Body of pancreas (tissue), 4 donors: Measurements from ENCODE around the gene B3GAT1. TPM values are rescaled to one million over a fixed set of nuclear protein-coding genes. Genes with fewer than 3 reads are reported as not detected.

Source experiments
- ATAC-seq: fragments of 150-250 bp; one replicate; pipeline ENCODE4 v1.9.1; 2016
- DNase-seq, 4 donors: peaks; one replicate each; pipeline ENCODE4 v3.0.0-alpha.2; 2019
- H3K27ac ChIP-seq, 4 donors: fragments of 200-600 bp; sonication (generic); 1 replicate in 3 of 4; 2 replicates in 1 of 4; pipeline versions ENCODE4 v1.5.1 to v1.6.1; 2016 to 2019; ENCODE audit warnings: mild to moderate bottlenecking in 1 of 4, mixed read lengths in 1 of 4, moderate library complexity in 1 of 4
- H3K27me3 ChIP-seq, 2 donors: fragments of 200-600 bp; sonication (generic); one replicate each; pipeline ENCODE4 v1.6.0; 2016; ENCODE audit warnings: mild to moderate bottlenecking in 1 of 2
- H3K36me3 ChIP-seq, 2 donors: fragments of 200-600 bp; sonication (generic); replicated peaks in 1 of 2; 2 replicates each; pipeline ENCODE4 v1.5.1; 2016; ENCODE audit warnings: low read depth in 2 of 2; ENCODE audit not compliant: insufficient read depth in 1 of 2
- H3K4me1 ChIP-seq: fragments of 200-600 bp; sonication (generic); one replicate; pipeline ENCODE4 v1.6.0; 2016
- H3K4me3 ChIP-seq, 2 donors: fragments of 200-600 bp; sonication (generic); 1 replicate in 1 of 2; 2 replicates in 1 of 2; pipeline ENCODE4 v1.5.1; 2016 to 2019
- H3K9me3 ChIP-seq, 3 donors: fragments of 200-600 bp; sonication (generic); 1 replicate in 2 of 3; 2 replicates in 1 of 3; pipeline ENCODE4 v1.5.1; 2016
- CTCF ChIP-seq, 7 experiments: fragments of 450-650 bp in 4 of 7; fragments of 200-600 bp in 3 of 7; sonication (generic) in 3 of 7; IDR thresholded peaks; one replicate each; pipeline ENCODE4 v1.5.1; 2016 to 2019; ENCODE audit warnings: antibody characterized with exemption in 7 of 7
- POLR2A ChIP-seq, 3 donors: fragments of 450-650 bp; IDR thresholded peaks; one replicate each; pipeline ENCODE4 v1.6.1; 2016; ENCODE audit warnings: antibody characterized with exemption in 3 of 3, mild to moderate bottlenecking in 2 of 3
- WGBS, 2 donors: methylation state at CpG; one replicate each; pipeline ENCODE4 v1.1.5; 2017; 5-methylcytosine and 5-hydroxymethylcytosine counted together
- intact Hi-C: fragments of 100-400 bp; cut with DNase I; formaldehyde crosslinking; loops from one replicate; pipeline ENCODE4 v1.15.1; 2023
- total RNA-seq, 2 donors: library from RNA; depleted of rRNA; stranded (reverse); fragments of >200 nt; gene quantifications; one replicate each; pipeline ENCODE4 v1.1.0, GENCODE V29; 2016

Gene B3GAT1
- total RNA-seq, 2 donors from 2014 or later: under 0.01 TPM; not detected in 1

GRCh38 chr11:134349109-134349801, 62.8 kb downstream of the B3GAT1 start:
- no peaks in the 10 kb centered on the region for H3K4me1 ChIP-seq
- no peaks in the 10 kb centered on the region for H3K27me3 ChIP-seq
- H3K27ac ChIP-seq: no peak overlapping the region
- H3K36me3 ChIP-seq: no peaks in the 10 kb centered on the region
- WGBS, 2 donors: 61 to 68% methylated on average over 6 of the region's 6 CpGs
- H3K4me3 ChIP-seq: no peak overlapping the region
- ATAC-seq (no peak), DNase-seq (no peak)
- intact Hi-C loops: no loop called here
- TF ChIP-seq CTCF (IDR thresholded peaks at IDR 0.05) (no peak), POLR2A (IDR thresholded peaks at IDR 0.05) (no peak)
- no peaks in the 10 kb centered on the region for H3K9me3 ChIP-seq

- WGBS, 2 donors: 73 to 77% methylated on average over 10 of the region's 10 CpGs
- H3K27ac ChIP-seq: no peak overlapping the region
Measured at GRCh38 chr11:134347441-134347840, 64.6 kb downstream of the B3GAT1 start.

GRCh38 chr11:134346976-134347350, 65.1 kb downstream of the B3GAT1 start:
- ATAC-seq (no peak), DNase-seq (no peak)
- Histone ChIP-seq H3K4me3 (no peak overlapping the region), H3K36me3 (no peaks in the 10 kb centered on the region), H3K4me1 (no peaks in the 10 kb centered on the region), H3K27ac (no peak overlapping the region), H3K9me3 (no peaks in the 10 kb centered on the region), H3K27me3 (no peaks in the 10 kb centered on the region)
- TF ChIP-seq CTCF (IDR thresholded peaks at IDR 0.05): no peak
- no peak for TF ChIP-seq POLR2A (IDR thresholded peaks at IDR 0.05)
- 71 to 74% methylated on average over 3 to 5 of the region's 5 CpGs for WGBS, 2 donors
- intact Hi-C loops: no loop called here

More at GRCh38 chr11:134347441-134347840, 64.6 kb downstream of the B3GAT1 start:
- Histone ChIP-seq H3K4me1 (no peaks in the 10 kb centered on the region), H3K27me3 (no peaks in the 10 kb centered on the region), H3K4me3 (no peak overlapping the region), H3K36me3 (no peaks in the 10 kb centered on the region), H3K9me3 (no peaks in the 10 kb centered on the region)
- no peak for ATAC-seq
- intact Hi-C loops: no loop called here
- no peak for TF ChIP-seq CTCF (IDR thresholded peaks at IDR 0.05)
- no peak for TF ChIP-seq POLR2A (IDR thresholded peaks at IDR 0.05)
- no peak for DNase-seq

- H3K36me3 ChIP-seq: no peaks in the 10 kb centered on the region
- TF ChIP-seq CTCF (IDR thresholded peaks at IDR 0.05) (no peak), POLR2A (IDR thresholded peaks at IDR 0.05) (no peak)
- ATAC-seq (no peak), DNase-seq (no peak)
- H3K4me1 ChIP-seq: no peaks in the 10 kb centered on the region
- WGBS, 2 donors: 86 to 91% methylated on average over 21 of the region's 22 CpGs
- intact Hi-C loops: no loop called here
- no peak overlapping the region for H3K4me3 ChIP-seq
- no peaks in the 10 kb centered on the region for H3K27me3 ChIP-seq
- no peaks in the 10 kb centered on the region for H3K9me3 ChIP-seq
- H3K27ac ChIP-seq: no peak overlapping the region
Measured at GRCh38 chr11:134346101-134346975, 65.7 kb downstream of the B3GAT1 start.
